Hepatocyte (in vitro differentiated cells): ENCODE results near the gene SAXO2.
"Not testable (repeated sequence)": the region's sequence is repeated elsewhere in the genome, so short reads cannot be mapped to it uniquely, and the experiment has no call there.

Source experiments
- EZH2 ChIP-seq: fragments of 200-600 bp; sonication (generic); IDR thresholded peaks from 2 replicates; pipeline ENCODE4 v1.6.1; 2016; ENCODE audit warnings: antibody characterized with exemption, mild to moderate bottlenecking, borderline replicate concordance
- EZH2phosphoT487 ChIP-seq: fragments of 200-600 bp; sonication (generic); IDR thresholded peaks from one replicate; pipeline ENCODE4 v1.6.1; 2018; ENCODE audit warnings: antibody characterized with exemption, mild to moderate bottlenecking, low read depth, moderate library complexity; ENCODE audit not compliant: unreplicated experiment, severe bottlenecking
- TF ChIP-seq, protein P1 (sequence below): fragments of 200-600 bp; sonication (generic); IDR thresholded peaks from 2 replicates; pipeline ENCODE4 v1.5.1; 2016; ENCODE audit warnings: antibody characterized with exemption, mild to moderate bottlenecking; ENCODE audit not compliant: poor library complexity

DNA sequence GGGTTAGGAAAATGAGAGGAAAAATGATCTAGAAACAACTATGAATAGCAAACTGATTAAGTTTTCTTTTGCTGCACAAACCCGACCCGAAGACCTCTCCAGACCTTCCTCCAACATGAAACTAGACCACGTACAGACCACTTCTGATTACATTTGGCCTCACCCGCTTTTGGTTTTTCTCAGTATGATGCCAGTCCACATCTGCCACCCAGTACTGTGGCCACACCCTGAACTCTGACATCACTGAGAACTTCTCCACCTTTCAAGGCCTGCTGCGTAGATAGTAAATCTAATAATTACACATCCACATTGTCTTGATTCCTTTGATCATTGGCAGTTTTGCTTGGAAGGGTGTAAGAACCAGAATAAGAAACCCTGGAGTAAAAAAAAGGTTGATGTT lies 16.7 kb upstream of the SAXO2 start:
- TF ChIP-seq, protein P1, sequence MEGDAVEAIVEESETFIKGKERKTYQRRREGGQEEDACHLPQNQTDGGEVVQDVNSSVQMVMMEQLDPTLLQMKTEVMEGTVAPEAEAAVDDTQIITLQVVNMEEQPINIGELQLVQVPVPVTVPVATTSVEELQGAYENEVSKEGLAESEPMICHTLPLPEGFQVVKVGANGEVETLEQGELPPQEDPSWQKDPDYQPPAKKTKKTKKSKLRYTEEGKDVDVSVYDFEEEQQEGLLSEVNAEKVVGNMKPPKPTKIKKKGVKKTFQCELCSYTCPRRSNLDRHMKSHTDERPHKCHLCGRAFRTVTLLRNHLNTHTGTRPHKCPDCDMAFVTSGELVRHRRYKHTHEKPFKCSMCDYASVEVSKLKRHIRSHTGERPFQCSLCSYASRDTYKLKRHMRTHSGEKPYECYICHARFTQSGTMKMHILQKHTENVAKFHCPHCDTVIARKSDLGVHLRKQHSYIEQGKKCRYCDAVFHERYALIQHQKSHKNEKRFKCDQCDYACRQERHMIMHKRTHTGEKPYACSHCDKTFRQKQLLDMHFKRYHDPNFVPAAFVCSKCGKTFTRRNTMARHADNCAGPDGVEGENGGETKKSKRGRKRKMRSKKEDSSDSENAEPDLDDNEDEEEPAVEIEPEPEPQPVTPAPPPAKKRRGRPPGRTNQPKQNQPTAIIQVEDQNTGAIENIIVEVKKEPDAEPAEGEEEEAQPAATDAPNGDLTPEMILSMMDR: not testable (repeated sequence)
- TF ChIP-seq EZH2, EZH2phosphoT487: not testable (repeated sequence)
